Measurements from ENCODE around the gene DNAJC13. TPM values are rescaled to one million over a fixed set of nuclear protein-coding genes. Genes with fewer than 3 reads are reported as not detected.

The DNAJC13 gene
- total RNA-seq, 4 donors from 2014 or later, result 21.2 to 86.9 (median 54.6) TPM

DNA sequence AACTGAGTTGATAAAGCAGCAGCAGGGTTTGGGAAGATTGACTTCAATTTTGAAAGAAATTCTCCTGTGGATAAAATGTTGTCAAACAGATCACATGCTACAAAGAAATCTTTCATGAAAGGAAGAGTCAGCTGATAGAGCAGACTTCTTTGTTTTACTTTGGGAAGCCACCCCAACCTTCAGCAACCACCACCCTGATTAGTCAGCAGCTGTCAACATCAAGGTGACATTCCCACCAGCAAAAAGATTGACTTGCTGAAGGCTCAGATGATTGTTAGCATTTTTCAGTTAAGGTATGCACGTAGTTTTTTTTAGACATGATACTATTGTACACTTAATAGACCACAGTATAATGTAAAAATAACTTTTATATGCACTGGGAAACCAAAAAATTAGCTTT lies 92.2 kb downstream of the DNAJC13 start:
- no peaks in the 10 kb centered on the region for H3K9me3 ChIP-seq
- no peak overlapping the region for H3K27ac ChIP-seq
- TF ChIP-seq, protein P1, sequence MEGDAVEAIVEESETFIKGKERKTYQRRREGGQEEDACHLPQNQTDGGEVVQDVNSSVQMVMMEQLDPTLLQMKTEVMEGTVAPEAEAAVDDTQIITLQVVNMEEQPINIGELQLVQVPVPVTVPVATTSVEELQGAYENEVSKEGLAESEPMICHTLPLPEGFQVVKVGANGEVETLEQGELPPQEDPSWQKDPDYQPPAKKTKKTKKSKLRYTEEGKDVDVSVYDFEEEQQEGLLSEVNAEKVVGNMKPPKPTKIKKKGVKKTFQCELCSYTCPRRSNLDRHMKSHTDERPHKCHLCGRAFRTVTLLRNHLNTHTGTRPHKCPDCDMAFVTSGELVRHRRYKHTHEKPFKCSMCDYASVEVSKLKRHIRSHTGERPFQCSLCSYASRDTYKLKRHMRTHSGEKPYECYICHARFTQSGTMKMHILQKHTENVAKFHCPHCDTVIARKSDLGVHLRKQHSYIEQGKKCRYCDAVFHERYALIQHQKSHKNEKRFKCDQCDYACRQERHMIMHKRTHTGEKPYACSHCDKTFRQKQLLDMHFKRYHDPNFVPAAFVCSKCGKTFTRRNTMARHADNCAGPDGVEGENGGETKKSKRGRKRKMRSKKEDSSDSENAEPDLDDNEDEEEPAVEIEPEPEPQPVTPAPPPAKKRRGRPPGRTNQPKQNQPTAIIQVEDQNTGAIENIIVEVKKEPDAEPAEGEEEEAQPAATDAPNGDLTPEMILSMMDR (IDR thresholded peaks at IDR 0.05), result no peak
- TF ChIP-seq POLR2A (IDR thresholded peaks at IDR 0.05), result no peak
- H3K36me3 ChIP-seq, result no peaks in the 10 kb centered on the region
- no peak for DNase-seq
- no peaks in the 10 kb centered on the region for H3K4me1 ChIP-seq
- intact Hi-C loops (cut with DNase I; ENCODE audit: low total_unique reads), result no loop called here
- H3K27me3 ChIP-seq, result no peaks in the 10 kb centered on the region
- no peak overlapping the region for H3K4me3 ChIP-seq

DNA sequence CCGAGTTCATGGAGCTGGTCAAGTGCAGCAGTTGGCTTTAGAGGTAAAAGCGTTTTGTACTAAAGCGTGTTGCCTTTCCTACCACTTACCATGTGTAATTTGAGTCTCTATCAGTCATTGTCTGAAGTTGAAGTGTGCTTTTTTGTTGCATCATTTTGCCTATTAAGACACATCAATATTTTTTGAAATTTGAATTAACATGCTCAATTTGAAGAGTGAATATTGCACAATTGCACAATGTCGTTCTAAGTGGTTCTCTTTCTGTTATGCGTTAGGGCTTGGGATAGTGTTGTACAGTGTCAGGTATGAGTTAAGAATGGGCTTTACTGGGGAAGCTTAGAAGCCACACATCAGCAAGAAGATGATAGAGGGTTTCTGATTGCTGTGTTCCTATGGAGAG lies 95.8 kb downstream of the DNAJC13 start:
- H3K27me3 ChIP-seq, result no peaks in the 10 kb centered on the region
- intact Hi-C loops (cut with DNase I; ENCODE audit: low total_unique reads), result no loop called here
- no peak for TF ChIP-seq POLR2A (IDR thresholded peaks at IDR 0.05)
- TF ChIP-seq, protein P1 (IDR thresholded peaks at IDR 0.05), result no peak
- no peak overlapping the region for H3K27ac ChIP-seq
- H3K9me3 ChIP-seq, result no peaks in the 10 kb centered on the region
- no peaks in the 10 kb centered on the region for H3K4me1 ChIP-seq
- no peak for DNase-seq
- no peaks in the 10 kb centered on the region for H3K36me3 ChIP-seq
- no peak overlapping the region for H3K4me3 ChIP-seq

DNA sequence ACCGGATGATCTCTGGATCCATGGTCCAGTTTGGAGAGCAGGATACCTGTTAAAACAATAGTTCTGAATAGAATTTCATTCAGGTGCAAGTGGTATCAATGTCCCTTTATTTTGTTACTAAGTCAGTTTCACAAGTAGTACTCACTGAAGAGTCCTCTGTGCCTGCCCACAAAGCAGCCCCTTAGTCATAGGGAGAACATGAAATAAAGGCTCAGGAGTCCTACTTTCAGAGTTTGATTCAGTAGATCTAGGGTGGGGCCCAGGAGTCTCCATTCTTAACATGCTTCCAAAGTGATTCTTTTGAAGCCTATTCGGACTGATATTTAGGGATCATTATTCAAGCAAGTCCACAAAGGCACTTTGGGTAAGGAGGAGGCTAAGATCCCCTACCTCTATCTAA lies 100.0 kb downstream of the DNAJC13 start:
- TF ChIP-seq, protein P1 (IDR thresholded peaks at IDR 0.05), result no peak
- no peak for TF ChIP-seq POLR2A (IDR thresholded peaks at IDR 0.05)
- Histone ChIP-seq H3K27ac (no peak overlapping the region), H3K27me3 (no peaks in the 10 kb centered on the region), H3K4me3 (no peak overlapping the region), H3K4me1 (no peaks in the 10 kb centered on the region), H3K9me3 (no peaks in the 10 kb centered on the region), H3K36me3 (no peaks in the 10 kb centered on the region)
- no peak for DNase-seq
- intact Hi-C loops (cut with DNase I; ENCODE audit: low total_unique reads), result no loop called here

DNA sequence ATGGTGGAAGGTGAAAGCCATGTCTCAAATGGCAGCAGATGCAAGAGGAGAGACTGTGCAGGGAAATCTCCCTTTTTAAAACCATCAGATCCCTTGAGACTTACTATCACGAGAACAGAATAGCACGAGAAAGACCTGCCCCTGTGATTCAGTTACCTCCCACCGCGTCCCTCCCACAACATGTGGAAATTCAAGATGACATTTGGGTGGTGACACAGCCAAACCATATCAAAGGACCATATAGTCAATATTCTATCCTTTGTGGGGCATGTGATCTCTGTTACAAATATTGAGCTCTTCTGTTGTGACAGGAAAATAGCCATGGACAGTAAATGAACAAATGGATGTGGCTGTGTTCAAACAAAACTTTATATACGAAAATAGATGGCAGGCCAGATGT lies 102.6 kb downstream of the DNAJC13 start:
- no peaks in the 10 kb centered on the region for H3K27me3 ChIP-seq
- no peak overlapping the region for H3K27ac ChIP-seq
- TF ChIP-seq POLR2A (IDR thresholded peaks at IDR 0.05), result no peak
- TF ChIP-seq, protein P1 (IDR thresholded peaks at IDR 0.05), result no peak
- no peaks in the 10 kb centered on the region for H3K36me3 ChIP-seq
- intact Hi-C loops (cut with DNase I; ENCODE audit: low total_unique reads), result no loop called here
- no peak overlapping the region for H3K4me3 ChIP-seq
- no peak for DNase-seq
- no peaks in the 10 kb centered on the region for H3K4me1 ChIP-seq
- H3K9me3 ChIP-seq, result no peaks in the 10 kb centered on the region

DNA sequence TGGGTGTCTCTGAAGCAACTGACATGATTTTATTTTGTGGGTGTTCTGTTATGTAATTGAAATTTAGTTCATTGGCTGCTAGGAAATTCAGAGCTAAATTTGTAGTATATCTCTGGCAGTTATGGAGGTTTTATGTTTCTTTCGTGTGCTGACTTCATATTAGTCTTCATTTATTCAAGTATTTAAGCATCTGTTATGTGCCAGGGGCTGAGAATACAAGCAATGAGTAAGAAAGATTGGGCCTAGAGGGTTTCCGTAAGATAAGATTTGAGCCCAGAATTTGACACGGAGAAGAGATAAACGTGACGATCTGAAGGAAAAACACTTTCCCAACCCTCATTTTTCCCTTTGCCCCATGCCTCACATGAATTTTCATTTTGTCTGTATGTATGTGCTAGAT lies 104.6 kb downstream of the DNAJC13 start:
- DNase-seq, result no peak
- Histone ChIP-seq H3K9me3 (no peaks in the 10 kb centered on the region), H3K4me3 (no peak overlapping the region), H3K27ac (no peak overlapping the region), H3K27me3 (no peaks in the 10 kb centered on the region), H3K36me3 (no peaks in the 10 kb centered on the region), H3K4me1 (no peaks in the 10 kb centered on the region)
- no peak for TF ChIP-seq POLR2A (IDR thresholded peaks at IDR 0.05)
- TF ChIP-seq, protein P1 (IDR thresholded peaks at IDR 0.05), result no peak
- intact Hi-C loops (cut with DNase I; ENCODE audit: low total_unique reads), result no loop called here
